ENCODE data around the gene GALR2. TPM values are rescaled to one million over a fixed set of nuclear protein-coding genes. Genes with fewer than 3 reads are reported as not detected.

The GALR2 gene
- total RNA-seq, 6 experiments from 2014 or later: 0.18 TPM; not detected in 5

GRCh38 chr17:76102944-76103273 lies 28.3 kb downstream of the GALR2 start:
- TF ChIP-seq POLR2A (IDR thresholded peaks at IDR 0.05): no peak
- TF ChIP-seq, protein P1, sequence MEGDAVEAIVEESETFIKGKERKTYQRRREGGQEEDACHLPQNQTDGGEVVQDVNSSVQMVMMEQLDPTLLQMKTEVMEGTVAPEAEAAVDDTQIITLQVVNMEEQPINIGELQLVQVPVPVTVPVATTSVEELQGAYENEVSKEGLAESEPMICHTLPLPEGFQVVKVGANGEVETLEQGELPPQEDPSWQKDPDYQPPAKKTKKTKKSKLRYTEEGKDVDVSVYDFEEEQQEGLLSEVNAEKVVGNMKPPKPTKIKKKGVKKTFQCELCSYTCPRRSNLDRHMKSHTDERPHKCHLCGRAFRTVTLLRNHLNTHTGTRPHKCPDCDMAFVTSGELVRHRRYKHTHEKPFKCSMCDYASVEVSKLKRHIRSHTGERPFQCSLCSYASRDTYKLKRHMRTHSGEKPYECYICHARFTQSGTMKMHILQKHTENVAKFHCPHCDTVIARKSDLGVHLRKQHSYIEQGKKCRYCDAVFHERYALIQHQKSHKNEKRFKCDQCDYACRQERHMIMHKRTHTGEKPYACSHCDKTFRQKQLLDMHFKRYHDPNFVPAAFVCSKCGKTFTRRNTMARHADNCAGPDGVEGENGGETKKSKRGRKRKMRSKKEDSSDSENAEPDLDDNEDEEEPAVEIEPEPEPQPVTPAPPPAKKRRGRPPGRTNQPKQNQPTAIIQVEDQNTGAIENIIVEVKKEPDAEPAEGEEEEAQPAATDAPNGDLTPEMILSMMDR (IDR thresholded peaks at IDR 0.05): no peak
- intact Hi-C loops (cut with DNase I): no loop called here
- peak overlapping the region; percentile 12 to 66 (median 66) for H3K27ac ChIP-seq
- peaks cover 0 to 23% (median 6%) of the 10 kb centered on the region in 4 donors for H3K36me3 ChIP-seq
- peak; percentile 4 to 35 (median 11) for ATAC-seq
- peaks cover 0 to 10% (median 4%) of the 10 kb centered on the region in 4 donors for H3K4me1 ChIP-seq
- H3K4me3 ChIP-seq: peak overlapping the region; percentile 72 to 82 (median 79)
- no peaks in the 10 kb centered on the region for H3K9me3 ChIP-seq
- no peaks in the 10 kb centered on the region for H3K27me3 ChIP-seq
- DNase-seq: no peak
- 3% methylated on average over 4 of the region's 4 CpGs for WGBS (ENCODE audit: insufficient coverage, low coverage, low lambda C conversion rate, missing lambda C conversion rate)

DNA sequence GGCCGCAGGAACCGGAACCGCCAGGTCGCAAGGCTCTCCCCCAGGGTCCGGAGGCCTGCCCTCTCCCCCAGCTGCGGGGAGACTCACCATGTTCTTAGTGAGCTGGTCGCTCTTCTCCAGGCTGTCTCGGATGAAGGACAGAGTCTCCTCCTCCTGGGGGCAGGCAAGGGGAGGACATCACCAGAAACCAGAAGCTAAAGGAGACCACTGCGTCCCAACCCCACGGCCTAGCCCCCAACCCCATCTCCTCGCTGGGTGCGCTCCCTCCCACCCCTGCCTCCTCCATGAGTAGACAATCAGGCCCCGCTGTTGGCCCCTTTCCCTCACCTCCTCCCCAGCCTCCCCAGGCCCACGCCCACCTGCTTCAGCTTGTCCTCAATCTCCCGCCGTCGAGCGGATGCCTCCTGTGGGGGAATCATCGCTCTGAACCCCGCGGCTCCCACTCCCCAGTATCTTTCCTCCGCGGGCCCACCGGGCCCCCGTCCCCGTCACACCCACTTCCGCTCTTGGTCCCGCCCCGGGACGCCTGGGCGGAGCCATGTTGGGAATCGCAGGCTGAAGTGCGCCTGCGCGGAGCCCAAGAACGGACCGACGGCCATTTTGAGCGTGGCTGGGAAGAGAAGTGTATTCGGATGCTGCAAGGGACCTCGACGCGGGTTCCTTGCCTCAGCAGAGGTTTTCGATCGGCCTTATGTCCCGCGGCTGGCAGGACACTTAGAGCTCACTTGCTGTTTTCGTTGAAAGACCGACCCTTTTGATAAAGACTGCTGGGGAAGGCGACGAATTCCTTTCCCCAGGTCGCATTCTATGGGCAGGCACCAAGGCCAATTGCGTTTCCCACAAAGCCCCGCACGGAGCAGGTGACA lies 28.9 kb downstream of the GALR2 start, which contains the start of gene EXOC7:
EXOC7 (minus strand) TSS at position 514 of the 866 bp plus-strand sequence; CDS start at position 419, 95 bp downstream.
- Histone ChIP-seq H3K4me1 (peaks cover 0 to 10% (median 4%) of the 10 kb centered on the region in 4 donors), H3K36me3 (peaks cover 0 to 22% (median 3%) of the 10 kb centered on the region in 4 donors), H3K4me3 (peak within 1 kb of the TSS; percentile 72 to 82 (median 79)), H3K27me3 (no peaks in the 10 kb centered on the region), H3K27ac (peak within 1 kb of the TSS; percentile 12 to 66 (median 66)), H3K9me3 (no peaks in the 10 kb centered on the region)
- peak; percentile 94 to 98 (median 98) for ATAC-seq
- DNase-seq: peak; percentile 92 to 94 (median 92)
- peak; percentile 45 for TF ChIP-seq POLR2A (IDR thresholded peaks at IDR 0.05)
- TF ChIP-seq, protein P1 (IDR thresholded peaks at IDR 0.05): no peak
- 0% methylated on average over 13 of the region's 55 CpGs for WGBS (ENCODE audit: insufficient coverage, low coverage, low lambda C conversion rate, missing lambda C conversion rate)
- intact Hi-C loops (cut with DNase I): no loop called here

GRCh38 chr17:76104140-76104895 lies 29.7 kb downstream of the GALR2 start:
- WGBS (ENCODE audit: insufficient coverage, low coverage, low lambda C conversion rate, missing lambda C conversion rate): 89% methylated on average over 13 of the region's 29 CpGs
- DNase-seq (peak in 2 of 3 donors; percentile 50 to 56), ATAC-seq (peak in 2 of 4 donors; percentile 6 to 21)
- H3K27me3 ChIP-seq: no peaks in the 10 kb centered on the region
- TF ChIP-seq, protein P1 (IDR thresholded peaks at IDR 0.05): no peak
- TF ChIP-seq POLR2A (IDR thresholded peaks at IDR 0.05): no peak
- peak overlapping the region; percentile 72 to 82 (median 79) for H3K4me3 ChIP-seq
- H3K4me1 ChIP-seq: peaks cover 0 to 10% (median 4%) of the 10 kb centered on the region in 4 donors
- peak overlapping the region; percentile 12 to 66 (median 66) for H3K27ac ChIP-seq
- intact Hi-C loops (cut with DNase I): no loop called here
- H3K9me3 ChIP-seq: no peaks in the 10 kb centered on the region
- H3K36me3 ChIP-seq: peaks cover 0 to 22% (median 3%) of the 10 kb centered on the region in 4 donors

GRCh38 chr17:76104896-76105231 lies 30.3 kb downstream of the GALR2 start:
- peaks cover 0 to 10% (median 4%) of the 10 kb centered on the region in 4 donors for H3K4me1 ChIP-seq
- no peak overlapping the region for H3K4me3 ChIP-seq
- H3K9me3 ChIP-seq: no peaks in the 10 kb centered on the region
- H3K27ac ChIP-seq: no peak overlapping the region
- DNase-seq (no peak), ATAC-seq (no peak)
- intact Hi-C loops (cut with DNase I): no loop called here
- no peaks in the 10 kb centered on the region for H3K27me3 ChIP-seq
- no peak for TF ChIP-seq POLR2A (IDR thresholded peaks at IDR 0.05)
- TF ChIP-seq, protein P1 (IDR thresholded peaks at IDR 0.05): no peak
- 85% methylated on average over 4 of the region's 5 CpGs for WGBS (ENCODE audit: insufficient coverage, low coverage, low lambda C conversion rate, missing lambda C conversion rate)
- peaks cover 0 to 17% (median 3%) of the 10 kb centered on the region in 4 donors for H3K36me3 ChIP-seq

Measured in right lobe of liver (tissue), 6 donors.